ENCODE measurements around the gene IVL. TPM values are rescaled to one million over a fixed set of nuclear protein-coding genes. Genes with fewer than 3 reads are reported as not detected.

IVL gene
- total RNA-seq, 1 experiment from 2014 or later, result 0.55 TPM

- Histone ChIP-seq H3K27ac (ENCODE audit: low read length) (no peak overlapping the region), H4K20me1 (ENCODE audit: low read length) (no peaks in the 10 kb centered on the region), H3K36me3 (ENCODE audit: low read depth, low read length) (no peaks in the 10 kb centered on the region), H3K27me3 (ENCODE audit: low read length) (peaks cover 33% of the 10 kb centered on the region), H3K9me2 (replicated peaks; ENCODE audit: low read length) (no peaks in the 10 kb centered on the region), H3K4me3 (ENCODE audit: low read length) (no peak overlapping the region), H3K79me2 (ENCODE audit: low read length) (no peaks in the 10 kb centered on the region), H3K9me3 (ENCODE audit: low read length) (no peaks in the 10 kb centered on the region), H3K4me2 (ENCODE audit: low read length) (no peak overlapping the region), H3F3A (ENCODE audit: low read length, unreplicated experiment) (no peaks in the 10 kb centered on the region), H2AFZ (ENCODE audit: low read length) (no peak overlapping the region), H3K9ac (ENCODE audit: low read length) (no peak overlapping the region), H3K4me1 (ENCODE audit: insufficient read depth, low read length) (peaks cover 13% of the 10 kb centered on the region)
- ATAC-seq, result no peak
- DNase-seq, result peak; percentile 37
- BruUV-seq (replicated peaks), result no TSS peak
- CTCF ChIA-PET, result no interaction called here
- no peak for TF ChIP-seq CTCF (conservative IDR thresholded peaks at IDR 0.05; ENCODE audit: low read depth, low read length)
- no peak for TF ChIP-seq EZH2phosphoT487 (IDR thresholded peaks at IDR 0.05; ENCODE audit: borderline replicate concordance, low read length)
- TF ChIP-seq EZH2 (IDR thresholded peaks at IDR 0.05; ENCODE audit: low read length, unreplicated experiment), result no peak
- intact Hi-C loops (cut with micrococcal nuclease), result no loop called here
- POLR2A ChIA-PET (ENCODE audit: unreplicated experiment), result no interaction called here
Observed at GRCh38 chr1:152901631-152902030, 6.7 kb upstream of the IVL start.

GRCh38 chr1:152902636-152903035, 5.7 kb upstream of the IVL start:
- CTCF ChIA-PET, result no interaction called here

More at GRCh38 chr1:152902636-152903035, 5.7 kb upstream of the IVL start:
- Histone ChIP-seq H3K4me2 (ENCODE audit: low read length) (no peak overlapping the region), H3K27me3 (ENCODE audit: low read length) (peaks cover 23% of the 10 kb centered on the region), H3K79me2 (ENCODE audit: low read length) (no peaks in the 10 kb centered on the region), H3K9me3 (ENCODE audit: low read length) (no peaks in the 10 kb centered on the region), H3K4me1 (ENCODE audit: insufficient read depth, low read length) (peaks cover 23% of the 10 kb centered on the region), H3F3A (ENCODE audit: low read length, unreplicated experiment) (no peaks in the 10 kb centered on the region), H2AFZ (ENCODE audit: low read length) (no peak overlapping the region), H3K4me3 (ENCODE audit: low read length) (no peak overlapping the region), H3K9me2 (replicated peaks; ENCODE audit: low read length) (no peaks in the 10 kb centered on the region), H4K20me1 (ENCODE audit: low read length) (no peaks in the 10 kb centered on the region), H3K9ac (ENCODE audit: low read length) (no peak overlapping the region), H3K27ac (ENCODE audit: low read length) (no peak overlapping the region), H3K36me3 (ENCODE audit: low read depth, low read length) (no peaks in the 10 kb centered on the region)
- no TSS peak for BruUV-seq (replicated peaks)
- DNase-seq (no peak), ATAC-seq (no peak)
- TF ChIP-seq EZH2phosphoT487 (IDR thresholded peaks at IDR 0.05; ENCODE audit: borderline replicate concordance, low read length) (no peak), CTCF (conservative IDR thresholded peaks at IDR 0.05; ENCODE audit: low read depth, low read length) (no peak), EZH2 (IDR thresholded peaks at IDR 0.05; ENCODE audit: low read length, unreplicated experiment) (no peak)
- intact Hi-C loops (cut with micrococcal nuclease), result no loop called here
- POLR2A ChIA-PET (ENCODE audit: unreplicated experiment), result no interaction called here

Data from PC-3 (cell line).